Measurements from ENCODE around the gene ITGB1. TPM values are rescaled to one million over a fixed set of nuclear protein-coding genes. Genes with fewer than 3 reads are reported as not detected.
A peak's percentile ranks its signal among the peaks of the same experiment; 100 is the strongest.
"Not testable (repeated sequence)": the region's sequence is repeated elsewhere in the genome, so short reads cannot be mapped to it uniquely, and the experiment has no call there.

ITGB1 gene
- total and polyA plus RNA-seq, 12 donors, result 169 to 828 (median 595) TPM

- ATAC-seq, result no peak
- Histone ChIP-seq H3K27me3 (no peaks in the 10 kb centered on the region), H3K4me3 (no peak overlapping the region), H3K9me3 (peaks cover 0 to 14% (median 4%) of the 10 kb centered on the region in 11 donors), H3K36me3 (no peaks in the 10 kb centered on the region), H3K4me1 (peaks cover 4 to 28% (median 16%) of the 10 kb centered on the region in 9 donors), H3K27ac (no peak overlapping the region)
- intact Hi-C loops (cut with DNase I), result loop anchor here in 3 of 10 donors (5.0 to 10.0 kb wide), 4 partner anchors 35 to 107 kb away; partner anchors contain the start of gene ITGB1 (in 1 of the 3)
- TF ChIP-seq CTCF (IDR thresholded peaks at IDR 0.05), result no peak
- DNase-seq, result no peak
- 82 to 83% methylated on average over 4 of the region's 4 CpGs for WGBS, 2 donors
Observed at GRCh38 chr10:33001908-33002492, 44.0 kb upstream of the ITGB1 start.

- H3K27me3 ChIP-seq; H3K27ac ChIP-seq; DNase-seq; intact Hi-C loops (cut with DNase I); H3K36me3 ChIP-seq; ATAC-seq; H3K4me3 ChIP-seq: not testable (repeated sequence)
- peaks cover 0 to 21% (median 4%) of the 10 kb centered on the region in 11 donors for H3K9me3 ChIP-seq
- WGBS, 2 donors, result 83 to 86% methylated on average over 9 of the region's 9 CpGs
- peaks cover 0 to 21% (median 13%) of the 10 kb centered on the region in 9 donors for H3K4me1 ChIP-seq
Observed at GRCh38 chr10:32998060-32998581, 40.1 kb upstream of the ITGB1 start.

GRCh38 chr10:32995751-32996150, 37.7 kb upstream of the ITGB1 start:
- TF ChIP-seq CTCF (IDR thresholded peaks at IDR 0.05), result no peak
- Histone ChIP-seq H3K4me3 (no peak overlapping the region), H3K27ac (peak overlapping the region in 5 of 10 donors; percentile 21 to 61 (median 56)), H3K9me3 (peaks cover 0 to 25% (median 4%) of the 10 kb centered on the region in 11 donors), H3K4me1 (peaks cover 0 to 25% (median 13%) of the 10 kb centered on the region in 9 donors), H3K36me3 (no peaks in the 10 kb centered on the region), H3K27me3 (no peaks in the 10 kb centered on the region)
- peak in 5 of 8 donors; percentile 30 to 65 (median 47) for ATAC-seq
- intact Hi-C loops (cut with DNase I), result no loop called here
- no peak for DNase-seq
- 34 to 41% methylated on average over 3 of the region's 3 CpGs for WGBS, 2 donors

GRCh38 chr10:32995066-32995622, 37.1 kb upstream of the ITGB1 start:
- WGBS, 2 donors, result 79 to 80% methylated on average over 9 of the region's 9 CpGs
- H3K9me3 ChIP-seq, result peaks cover 0 to 26% (median 4%) of the 10 kb centered on the region in 11 donors
- no peaks in the 10 kb centered on the region for H3K27me3 ChIP-seq
- ATAC-seq, result peak in 1 of 8 donors; percentile 26
- no peak overlapping the region for H3K4me3 ChIP-seq
- peaks cover 0 to 25% (median 13%) of the 10 kb centered on the region in 9 donors for H3K4me1 ChIP-seq
- H3K27ac ChIP-seq, result peak overlapping the region in 5 of 10 donors; percentile 21 to 61 (median 56)
- H3K36me3 ChIP-seq, result no peaks in the 10 kb centered on the region
- DNase-seq, result no peak
- intact Hi-C loops (cut with DNase I), result no loop called here
- TF ChIP-seq CTCF (IDR thresholded peaks at IDR 0.05), result no peak

- H3K27me3 ChIP-seq; H3K27ac ChIP-seq; ATAC-seq; H3K4me3 ChIP-seq; H3K36me3 ChIP-seq; DNase-seq; intact Hi-C loops (cut with DNase I): not testable (repeated sequence)
- Histone ChIP-seq H3K4me1 (peaks cover 0 to 25% (median 13%) of the 10 kb centered on the region in 9 donors), H3K9me3 (peaks cover 0 to 21% (median 3%) of the 10 kb centered on the region in 11 donors)
- WGBS, 2 donors, result 96 to 97% methylated on average over 2 of the region's 2 CpGs
Observed at GRCh38 chr10:32994632-32995031, 36.6 kb upstream of the ITGB1 start.

GRCh38 chr10:32992310-32992709, 34.3 kb upstream of the ITGB1 start:
- H3K4me3 ChIP-seq; intact Hi-C loops (cut with DNase I); H3K36me3 ChIP-seq; H3K27me3 ChIP-seq; DNase-seq: not testable (repeated sequence)
- peak in 1 of 8 donors; percentile 8 for ATAC-seq
- H3K4me1 ChIP-seq, result peaks cover 0 to 25% (median 13%) of the 10 kb centered on the region in 9 donors
- WGBS, 2 donors, result 95 to 97% methylated on average over 4 of the region's 4 CpGs
- H3K9me3 ChIP-seq, result peaks cover 0 to 13% (median 0%) of the 10 kb centered on the region in 11 donors
- H3K27ac ChIP-seq, result peak overlapping the region in 2 of 10 donors; percentile 2 to 34
